Mesenchymal stem cell (in vitro differentiated cells and primary cell): ENCODE data around the gene IL1RAPL2.

ENCODE experiments used
- DNase-seq: peaks from one replicate; pipeline ENCODE4 v3.0.0-alpha.2; 2013
- H2AFZ ChIP-seq: one replicate; pipeline ENCODE4 v1.6.1; 2013; ENCODE audit warnings: low read depth, mild to moderate bottlenecking, control low read depth, inconsistent platforms, low read length, moderate library complexity
- H2AK5ac ChIP-seq: 2 replicates; pipeline ENCODE4 v1.6.1; 2013; ENCODE audit warnings: low read length, moderate library complexity, mild to moderate bottlenecking, inconsistent platforms; ENCODE audit not compliant: severe bottlenecking
- H2BK120ac ChIP-seq: one replicate; pipeline ENCODE4 v1.6.1; 2013; ENCODE audit warnings: low read depth, mild to moderate bottlenecking, inconsistent platforms, low read length, moderate library complexity
- H2BK12ac ChIP-seq, 2 experiments: one replicate each; pipeline ENCODE4 v1.6.1; 2013; ENCODE audit warnings: inconsistent platforms in 2 of 2, low read length in 2 of 2, mild to moderate bottlenecking in 2 of 2, moderate library complexity in 2 of 2, control low read depth in 1 of 2
- H2BK15ac ChIP-seq: one replicate; pipeline ENCODE4 v1.6.1; 2013; ENCODE audit warnings: mild to moderate bottlenecking, low read depth, inconsistent platforms; ENCODE audit not compliant: poor library complexity, severe bottlenecking
- H2BK5ac ChIP-seq: 2 replicates; pipeline ENCODE4 v1.6.1; 2013; ENCODE audit warnings: low read depth, mild to moderate bottlenecking, low read length, control low read depth, inconsistent platforms; ENCODE audit not compliant: poor library complexity, severe bottlenecking
- H3K14ac ChIP-seq, 2 experiments: one replicate each; pipeline ENCODE4 v1.6.1; 2013; ENCODE audit warnings: inconsistent platforms in 2 of 2, low read length in 2 of 2, control low read depth in 1 of 2, mild to moderate bottlenecking in 1 of 2, moderate library complexity in 1 of 2
- H3K18ac ChIP-seq, 2 experiments: one replicate each; pipeline ENCODE4 v1.6.1; 2013; ENCODE audit warnings: inconsistent platforms in 2 of 2, low read length in 2 of 2, control low read depth in 1 of 2, low read depth in 1 of 2, mild to moderate bottlenecking in 1 of 2
- H3K23ac ChIP-seq, 2 experiments: one replicate each; pipeline ENCODE4 v1.6.1; 2013; ENCODE audit warnings: inconsistent platforms in 2 of 2, low read length in 2 of 2, mild to moderate bottlenecking in 2 of 2, moderate library complexity in 2 of 2, control low read depth in 1 of 2
- H3K27ac ChIP-seq: 2 replicates; pipeline ENCODE4 v1.5.1; 2013; ENCODE audit warnings: mild to moderate bottlenecking, moderate library complexity, low read length, control low read depth, inconsistent platforms; ENCODE audit not compliant: poor library complexity, severe bottlenecking
- H3K27me3 ChIP-seq, 2 experiments: 2 replicates each; pipeline versions ENCODE4 v1.6.1 to v1.7.0; 2013; ENCODE audit warnings: low read length in 2 of 2, mild to moderate bottlenecking in 2 of 2, moderate library complexity in 2 of 2, control low read depth in 1 of 2, inconsistent platforms in 1 of 2; ENCODE audit not compliant: control insufficient read depth in 1 of 2, insufficient read depth in 1 of 2
- H3K36me3 ChIP-seq, 2 experiments: 2 replicates each; pipeline versions ENCODE4 v1.6.1 to v1.7.0; 2013; ENCODE audit warnings: low read length in 2 of 2, control low read depth in 1 of 2, inconsistent platforms in 1 of 2, low read depth in 1 of 2, mild to moderate bottlenecking in 1 of 2; ENCODE audit not compliant: insufficient read depth in 2 of 2, control insufficient read depth in 1 of 2
- H3K4ac ChIP-seq, 2 experiments: one replicate each; pipeline ENCODE4 v1.6.1; 2013; ENCODE audit warnings: inconsistent platforms in 2 of 2, low read length in 2 of 2, mild to moderate bottlenecking in 2 of 2, moderate library complexity in 2 of 2, control low read depth in 1 of 2, low read depth in 1 of 2
- H3K4me1 ChIP-seq: 2 replicates; pipeline ENCODE4 v1.6.1; 2013; ENCODE audit warnings: low read depth, low read length, control low read depth; ENCODE audit not compliant: control insufficient read depth, insufficient read depth
- H3K4me2 ChIP-seq: 2 replicates; pipeline ENCODE4 v1.6.1; 2013; ENCODE audit warnings: low read length, mild to moderate bottlenecking, inconsistent platforms; ENCODE audit not compliant: poor library complexity, severe bottlenecking
- H3K4me3 ChIP-seq, 2 experiments: 2 replicates each; pipeline versions ENCODE4 v1.5.1 to v1.7.0; 2013; ENCODE audit warnings: low read length in 2 of 2, mild to moderate bottlenecking in 2 of 2, control low read depth in 1 of 2, low read depth in 1 of 2; ENCODE audit not compliant: insufficient read depth in 1 of 2
- H3K79me1 ChIP-seq: replicated peaks from 2 replicates; pipeline ENCODE4 v1.6.1; 2013; ENCODE audit warnings: mild to moderate bottlenecking, control low read depth, low read length, inconsistent platforms; ENCODE audit not compliant: poor library complexity, severe bottlenecking
- H3K9ac ChIP-seq: 2 replicates; pipeline ENCODE4 v1.7.0; 2013; ENCODE audit warnings: mild to moderate bottlenecking, low read length, moderate library complexity
- H3K9me3 ChIP-seq: 2 replicates; pipeline ENCODE4 v1.7.0; 2013; ENCODE audit warnings: mild to moderate bottlenecking, low read length; ENCODE audit not compliant: control insufficient read depth
- H4K8ac ChIP-seq: one replicate; pipeline ENCODE4 v1.6.1; 2013; ENCODE audit warnings: inconsistent platforms, mild to moderate bottlenecking, low read length, moderate library complexity
- H4K91ac ChIP-seq: one replicate; pipeline ENCODE4 v1.6.1; 2013; ENCODE audit warnings: mild to moderate bottlenecking, low read length, inconsistent platforms
- WGBS: methylation state at CpG from one replicate; pipeline ENCODE4 v1.1.7; 2013; ENCODE audit warnings: mixed read lengths; 5-methylcytosine and 5-hydroxymethylcytosine counted together

IL1RAPL2 gene

DNA sequence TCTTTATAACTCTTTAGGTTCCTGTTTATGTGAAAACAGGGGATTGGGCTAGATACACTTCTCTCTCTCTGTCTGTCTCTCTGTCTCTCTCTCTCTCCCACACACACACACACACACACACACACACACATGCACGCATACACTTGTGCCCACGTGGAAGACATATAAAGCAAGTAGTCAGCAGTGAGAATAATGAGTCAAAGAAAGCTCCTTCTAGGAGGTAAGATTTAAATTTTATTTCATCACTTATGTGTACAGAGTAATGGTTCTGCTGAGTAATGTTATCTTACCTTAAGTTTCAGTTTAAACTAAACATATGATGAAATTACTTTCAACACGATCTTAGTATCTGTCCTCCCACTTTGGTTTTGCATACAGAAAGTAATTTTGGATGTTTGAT, 897.5 kb downstream of the IL1RAPL2 start:
- Histone ChIP-seq H3K4ac (no peak overlapping the region), H3K4me3 (no peak overlapping the region)
- no CpG with 5 or more reads among the region's 3 CpGs for WGBS

DNA sequence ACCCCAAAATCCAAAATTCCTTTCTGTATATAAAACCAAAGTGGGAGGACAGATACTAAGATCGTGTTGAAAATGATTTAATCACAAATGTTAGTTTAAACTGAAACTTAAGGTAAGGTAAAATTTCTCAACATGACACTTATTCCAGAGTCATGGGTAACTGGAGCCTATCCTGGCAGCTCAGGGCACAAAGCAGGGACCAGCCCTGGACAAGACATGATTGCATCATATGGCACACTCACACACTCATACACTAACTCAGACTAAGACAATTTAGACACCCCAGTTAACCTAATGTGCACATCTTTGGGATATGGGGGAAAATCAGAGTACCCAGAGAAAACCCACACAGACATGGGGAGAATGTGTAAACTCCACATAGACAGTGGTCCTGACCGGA, 898.6 kb downstream of the IL1RAPL2 start:
- Histone ChIP-seq H4K8ac (no peak overlapping the region), H3K18ac (no peak overlapping the region)

More for the DNA sequence above, 897.5 kb downstream of the IL1RAPL2 start:
- no peaks in the 10 kb centered on the region for H3K27me3 ChIP-seq
- H3K9me3 ChIP-seq = no peaks in the 10 kb centered on the region
- no peak overlapping the region for H3K4me2 ChIP-seq
- peak; percentile 13 for DNase-seq
- no peak overlapping the region for H3K18ac ChIP-seq
- H3K23ac ChIP-seq = no peak overlapping the region
- no peak overlapping the region for H2BK12ac ChIP-seq
- no peak overlapping the region for H2BK5ac ChIP-seq
- H4K91ac ChIP-seq = no peak overlapping the region
- H2AFZ ChIP-seq = no peak overlapping the region
- no peak overlapping the region for H3K14ac ChIP-seq
- H2BK120ac ChIP-seq = no peak overlapping the region
- H4K8ac ChIP-seq = no peak overlapping the region
- H3K4me1 ChIP-seq = no peaks in the 10 kb centered on the region
- no peaks in the 10 kb centered on the region for H3K79me1 ChIP-seq
- H2AK5ac ChIP-seq = no peak overlapping the region
- H3K9ac ChIP-seq = no peak overlapping the region
- H3K36me3 ChIP-seq = no peaks in the 10 kb centered on the region
- H3K27ac ChIP-seq = no peak overlapping the region
- H2BK15ac ChIP-seq = no peak overlapping the region

DNA sequence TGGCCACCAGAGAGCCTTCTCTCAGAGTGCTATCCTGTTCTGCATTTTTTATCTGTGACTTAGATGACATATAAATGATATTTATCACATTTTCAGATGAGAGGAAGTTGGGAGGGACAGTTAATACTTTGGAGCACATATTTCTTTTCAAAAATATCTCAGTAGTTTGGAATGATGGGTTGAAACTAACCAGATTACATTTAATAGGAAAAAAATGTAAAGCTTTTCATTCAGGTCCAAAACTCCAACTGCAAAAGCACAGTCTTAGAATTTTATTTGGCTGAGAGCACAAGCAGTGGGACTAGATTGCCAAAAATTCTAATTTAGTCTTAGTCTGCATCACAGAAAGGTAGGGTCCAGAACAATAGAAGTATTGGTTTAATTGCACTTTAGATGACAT, 902.7 kb downstream of the IL1RAPL2 start:
- Histone ChIP-seq H3K9ac (no peak overlapping the region), H3K4me2 (no peak overlapping the region), H4K8ac (no peak overlapping the region), H2BK5ac (no peak overlapping the region), H3K27ac (no peak overlapping the region), H2BK12ac (no peak overlapping the region), H2AK5ac (no peak overlapping the region), H3K4me3 (no peak overlapping the region), H2AFZ (no peak overlapping the region), H2BK120ac (no peak overlapping the region), H3K14ac (no peak overlapping the region), H3K18ac (no peak overlapping the region), H3K23ac (no peak overlapping the region), H3K4me1 (no peaks in the 10 kb centered on the region), H2BK15ac (no peak overlapping the region), H3K36me3 (no peaks in the 10 kb centered on the region), H4K91ac (no peak overlapping the region), H3K79me1 (no peaks in the 10 kb centered on the region), H3K27me3 (no peaks in the 10 kb centered on the region), H3K4ac (no peak overlapping the region), H3K9me3 (no peaks in the 10 kb centered on the region)
- no peak for DNase-seq

More for the DNA sequence above, 898.6 kb downstream of the IL1RAPL2 start:
- H3K4me1 ChIP-seq = no peaks in the 10 kb centered on the region
- H3K79me1 ChIP-seq = no peaks in the 10 kb centered on the region
- no peak overlapping the region for H3K4me3 ChIP-seq
- 100% methylated on average over 1 of the region's 2 CpGs for WGBS
- H2AFZ ChIP-seq = no peak overlapping the region
- DNase-seq = no peak
- no peak overlapping the region for H2BK12ac ChIP-seq
- H3K4me2 ChIP-seq = no peak overlapping the region
- H3K27me3 ChIP-seq = no peaks in the 10 kb centered on the region
- H2BK120ac ChIP-seq = no peak overlapping the region
- no peak overlapping the region for H2AK5ac ChIP-seq
- no peak overlapping the region for H3K9ac ChIP-seq
- H3K27ac ChIP-seq = no peak overlapping the region
- no peaks in the 10 kb centered on the region for H3K36me3 ChIP-seq
- no peak overlapping the region for H4K91ac ChIP-seq
- H3K4ac ChIP-seq = no peak overlapping the region
- no peak overlapping the region for H2BK5ac ChIP-seq
- no peaks in the 10 kb centered on the region for H3K9me3 ChIP-seq
- no peak overlapping the region for H2BK15ac ChIP-seq
- H3K14ac ChIP-seq = no peak overlapping the region
- no peak overlapping the region for H3K23ac ChIP-seq

DNA sequence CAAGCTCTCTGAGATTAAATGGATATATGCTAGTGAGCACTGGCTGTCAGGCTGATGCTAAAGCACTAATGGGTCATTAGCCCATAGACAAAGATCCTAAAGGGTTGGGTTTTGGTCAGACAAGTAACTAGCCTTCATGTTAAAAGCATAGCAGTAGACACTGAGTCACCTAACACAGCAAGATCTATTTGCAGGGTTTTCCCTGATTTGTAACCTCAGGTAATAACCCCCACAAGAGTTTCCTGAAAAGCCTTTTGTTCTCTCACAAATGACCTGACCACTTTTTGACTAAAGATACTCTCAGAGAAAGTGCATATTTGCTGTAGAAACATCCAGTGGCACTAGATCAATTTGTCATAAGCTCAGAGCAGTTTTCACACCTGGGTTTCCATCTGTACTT, 905.6 kb downstream of the IL1RAPL2 start:
- Histone ChIP-seq H2AK5ac (no peak overlapping the region), H2BK12ac (no peak overlapping the region), H3K36me3 (no peaks in the 10 kb centered on the region), H3K27ac (no peak overlapping the region), H3K4me1 (no peaks in the 10 kb centered on the region), H3K14ac (no peak overlapping the region), H3K4ac (no peak overlapping the region), H3K79me1 (no peaks in the 10 kb centered on the region), H3K18ac (no peak overlapping the region), H3K4me2 (no peak overlapping the region), H2BK5ac (no peak overlapping the region), H4K91ac (no peak overlapping the region), H3K9me3 (no peaks in the 10 kb centered on the region), H3K27me3 (no peaks in the 10 kb centered on the region), H3K9ac (no peak overlapping the region), H3K23ac (no peak overlapping the region), H3K4me3 (no peak overlapping the region), H2BK15ac (no peak overlapping the region), H4K8ac (no peak overlapping the region), H2AFZ (no peak overlapping the region), H2BK120ac (no peak overlapping the region)
- no peak for DNase-seq
